Activated CD4-positive, alpha-beta T cell treated with anti-CD3 and anti-CD28 coated beads, Interleukin-2, amount 10 ng/mL, durations not matched to agents 7 days and 5 days (primary cell): ENCODE results near the gene ISOC2. TPM values are rescaled to one million over a fixed set of nuclear protein-coding genes. Genes with fewer than 3 reads are reported as not detected.

Source experiments
- total RNA-seq, 2 experiments: library from RNA; stranded (reverse); gene quantifications; one replicate each; pipeline ENCODE4 v1.2.3, GENCODE V29; 2021

The ISOC2 gene
- total RNA-seq, 2 experiments from 2014 or later = 18.9 to 20.7 TPM

Other genes starting within 250 kb of the ISOC2 start
- 10 to 100 TPM; 12.7 to 16.7 TPM for gene TMEM86B, start 232.9 kb downstream of the ISOC2 start, total RNA-seq
- 100 to 1,000 TPM; 189 to 222 TPM for gene PPP6R1, start 202.6 kb downstream of the ISOC2 start, total RNA-seq
- gene HSPBP1, start 181.5 kb downstream of the ISOC2 start, total RNA-seq = 10 to 100 TPM; 23.1 to 26.9 TPM
- 1 to 10 TPM; 6.8 TPM for gene BRSK1, start 177.6 kb downstream of the ISOC2 start, total RNA-seq
- under 1 TPM in 1 of 2 experiments, not detected in 1; 0.79 TPM for gene TMEM150B, start 136.3 kb downstream of the ISOC2 start, total RNA-seq
- gene KMT5C, start 121.8 kb downstream of the ISOC2 start, total RNA-seq = 10 to 100 TPM; 21.7 to 28.3 TPM
- gene COX6B2, start 106.9 kb downstream of the ISOC2 start, total RNA-seq = not detected
- gene GARIN5B, start 98.4 kb downstream of the ISOC2 start, total RNA-seq = not detected
- gene IL11, start 91.2 kb downstream of the ISOC2 start, total RNA-seq = under 1 TPM; 0.27 TPM
- not detected for gene TMEM190, start 84.8 kb downstream of the ISOC2 start, total RNA-seq
- 10 to 100 TPM; 20.6 to 29.8 TPM for gene TMEM238, start 77.3 kb downstream of the ISOC2 start, total RNA-seq
- 1,000 to 10,000 TPM; 3,109 to 3,457 TPM for gene RPL28, start 75.7 kb downstream of the ISOC2 start, total RNA-seq
- 100 to 1,000 TPM; 238 to 255 TPM for gene UBE2S, start 53.9 kb downstream of the ISOC2 start, total RNA-seq
- gene SHISA7, start 18.3 kb downstream of the ISOC2 start, total RNA-seq = not detected
- not detected for gene C19orf85, start 3.1 kb upstream of the ISOC2 start, total RNA-seq
- gene ZNF628, start 15.0 kb upstream of the ISOC2 start, total RNA-seq = 1 to 10 TPM; 7.3 to 9.7 TPM
- 10 to 100 TPM; 11.7 TPM for gene NAT14, start 23.5 kb upstream of the ISOC2 start, total RNA-seq
- gene SSC5D, start 26.8 kb upstream of the ISOC2 start, total RNA-seq = under 1 TPM; 0.42 to 0.98 TPM
- not detected for gene SBK2, start 75.5 kb upstream of the ISOC2 start, total RNA-seq
- not detected for gene SBK3, start 83.9 kb upstream of the ISOC2 start, total RNA-seq
- gene ZNF579, start 119.2 kb upstream of the ISOC2 start, total RNA-seq = 1 to 10 TPM; 7.0 to 8.0 TPM
- 10 to 100 TPM; 15.3 to 16.9 TPM for gene FIZ1, start 137.9 kb upstream of the ISOC2 start, total RNA-seq
- 10 to 100 TPM; 31.2 to 32.9 TPM for gene ZNF524, start 138.6 kb upstream of the ISOC2 start, total RNA-seq
- gene ZNF865, start 144.0 kb upstream of the ISOC2 start, total RNA-seq = 10 to 100 TPM; 14.2 TPM
- 1 to 10 TPM; 4.3 to 5.8 TPM for gene ZNF784, start 162.9 kb upstream of the ISOC2 start, total RNA-seq
- 10 to 100 TPM; 44.6 to 45.9 TPM for gene ZNF580, start 179.4 kb upstream of the ISOC2 start, total RNA-seq
- gene ZNF581, start 182.0 kb upstream of the ISOC2 start, total RNA-seq = 10 to 100 TPM; 24.1 to 25.5 TPM
- 1 to 10 TPM; 8.3 to 8.8 TPM for gene CCDC106, start 186.6 kb upstream of the ISOC2 start, total RNA-seq
- gene U2AF2, start 193.4 kb upstream of the ISOC2 start, total RNA-seq = 100 to 1,000 TPM; 239 to 281 TPM
- gene EPN1, start 213.6 kb upstream of the ISOC2 start, total RNA-seq = 10 to 100 TPM; 50.8 to 64.2 TPM